Trophoblast cell (in vitro differentiated cells and primary cell): ENCODE results near the gene PPIP5K2.
A peak's percentile ranks its signal among the peaks of the same experiment; 100 is the strongest.

Source experiments
- DNase-seq, 2 donors: peaks; one replicate each; pipeline ENCODE4 v3.0.0-alpha.2; 2016
- H2AFZ ChIP-seq: 2 replicates; pipeline ENCODE4 v1.6.1; 2013; ENCODE audit warnings: low read length, moderate library complexity, mild to moderate bottlenecking; ENCODE audit not compliant: insufficient read depth, poor library complexity
- H2AK5ac ChIP-seq: 2 replicates; pipeline ENCODE4 v1.6.1; 2013; ENCODE audit warnings: mild to moderate bottlenecking, low read length
- H2BK120ac ChIP-seq: 2 replicates; pipeline ENCODE4 v1.6.1; 2013; ENCODE audit warnings: low read length, mild to moderate bottlenecking, moderate library complexity; ENCODE audit not compliant: insufficient read depth, poor library complexity
- H2BK12ac ChIP-seq: 2 replicates; pipeline ENCODE4 v1.6.1; 2013; ENCODE audit warnings: mild to moderate bottlenecking, low read length, moderate library complexity
- H2BK5ac ChIP-seq: 2 replicates; pipeline ENCODE4 v1.6.1; 2013; ENCODE audit warnings: low read length, low read depth, moderate library complexity, mild to moderate bottlenecking; ENCODE audit not compliant: poor library complexity
- H3K14ac ChIP-seq: 2 replicates; pipeline ENCODE4 v1.6.1; 2013; ENCODE audit warnings: mild to moderate bottlenecking, low read length
- H3K18ac ChIP-seq: 2 replicates; pipeline ENCODE4 v1.6.1; 2013; ENCODE audit warnings: mild to moderate bottlenecking, low read length
- H3K23ac ChIP-seq: 2 replicates; pipeline ENCODE4 v1.6.1; 2013; ENCODE audit warnings: low read length
- H3K27ac ChIP-seq: 2 replicates; pipeline ENCODE4 v1.5.1; 2013; ENCODE audit warnings: low read depth, mild to moderate bottlenecking, inconsistent platforms, low read length, moderate library complexity
- H3K27me3 ChIP-seq: 2 replicates; pipeline ENCODE4 v1.6.1; 2013; ENCODE audit warnings: inconsistent platforms, mild to moderate bottlenecking, low read length, moderate library complexity; ENCODE audit not compliant: insufficient read depth
- H3K36me3 ChIP-seq, 2 experiments: 1 replicate in 1 of 2; 2 replicates in 1 of 2; pipeline ENCODE4 v1.6.1; 2013; ENCODE audit warnings: low read length in 2 of 2, mild to moderate bottlenecking in 2 of 2, moderate library complexity in 1 of 2; ENCODE audit not compliant: insufficient read depth in 2 of 2, control insufficient read depth in 1 of 2
- H3K4ac ChIP-seq: 2 replicates; pipeline ENCODE4 v1.6.1; 2013; ENCODE audit warnings: low read depth, mild to moderate bottlenecking, low read length, moderate library complexity
- H3K4me1 ChIP-seq, 2 experiments: 1 replicate in 1 of 2; 2 replicates in 1 of 2; pipeline ENCODE4 v1.6.1; 2013; ENCODE audit warnings: low read length in 2 of 2, mild to moderate bottlenecking in 2 of 2, moderate library complexity in 1 of 2; ENCODE audit not compliant: insufficient read depth in 2 of 2, control insufficient read depth in 1 of 2
- H3K4me2 ChIP-seq: 2 replicates; pipeline ENCODE4 v1.6.1; 2013; ENCODE audit warnings: inconsistent platforms, mild to moderate bottlenecking, low read length, moderate library complexity
- H3K4me3 ChIP-seq: 2 replicates; pipeline ENCODE4 v1.5.1; 2013; ENCODE audit warnings: mild to moderate bottlenecking, low read depth, low read length, inconsistent platforms
- H3K79me1 ChIP-seq: one replicate; pipeline ENCODE4 v1.6.1; 2013; ENCODE audit warnings: low read length
- H3K79me2 ChIP-seq: 2 replicates; pipeline ENCODE4 v1.6.1; 2013; ENCODE audit warnings: low read length, mild to moderate bottlenecking; ENCODE audit not compliant: control insufficient read depth, insufficient read depth, poor library complexity
- H3K9ac ChIP-seq: 2 replicates; pipeline ENCODE4 v1.6.1; 2013; ENCODE audit warnings: mild to moderate bottlenecking, low read length
- H3K9me3 ChIP-seq: 2 replicates; pipeline ENCODE4 v1.6.1; 2013; ENCODE audit warnings: low read depth, mild to moderate bottlenecking, control low read depth, inconsistent platforms, low read length; ENCODE audit not compliant: insufficient read depth
- H4K12ac ChIP-seq: 2 replicates; pipeline ENCODE4 v1.6.1; 2013; ENCODE audit warnings: low read depth, mild to moderate bottlenecking, low read length, moderate library complexity
- H4K8ac ChIP-seq: 2 replicates; pipeline ENCODE4 v1.6.1; 2013; ENCODE audit warnings: low read depth, mild to moderate bottlenecking, low read length, moderate library complexity
- H4K91ac ChIP-seq: one replicate; pipeline ENCODE4 v1.6.1; 2013; ENCODE audit warnings: low read depth, mild to moderate bottlenecking, low read length, moderate library complexity
- WGBS: extraction: QIAGEN DNeasy Blood & Tissue Kit; methylation state at CpG from one replicate; pipeline ENCODE4 v1.1.7; 2013; ENCODE audit warnings: missing lambda C conversion rate; ENCODE audit not compliant: insufficient read length, insufficient coverage; ENCODE audit errors: extremely low coverage; 5-methylcytosine and 5-hydroxymethylcytosine counted together

The PPIP5K2 gene

GRCh38 chr5:103234239-103234975 lies 114.3 kb downstream of the PPIP5K2 start:
- peak overlapping the region; percentile 46 for H2BK12ac ChIP-seq
- no peaks in the 10 kb centered on the region for H3K27me3 ChIP-seq
- no peak overlapping the region for H3K4me2 ChIP-seq
- H3K18ac ChIP-seq: no peak overlapping the region
- H2AFZ ChIP-seq: peak overlapping the region; percentile 10
- no peaks in the 10 kb centered on the region for H3K9me3 ChIP-seq
- H4K8ac ChIP-seq: no peak overlapping the region
- no peak overlapping the region for H3K4ac ChIP-seq
- H2BK5ac ChIP-seq: peak overlapping the region; percentile 19
- no peak overlapping the region for H3K9ac ChIP-seq
- H4K91ac ChIP-seq: no peak overlapping the region
- no peaks in the 10 kb centered on the region for H3K79me2 ChIP-seq
- H3K79me1 ChIP-seq: peaks cover 2% of the 10 kb centered on the region
- H2AK5ac ChIP-seq: no peak overlapping the region
- no peak overlapping the region for H4K12ac ChIP-seq
- peaks cover 0 to 2% of the 10 kb centered on the region in 2 experiments for H3K4me1 ChIP-seq
- WGBS: no CpG with 5 or more reads among the region's 4 CpGs
- no peak overlapping the region for H2BK120ac ChIP-seq
- H3K36me3 ChIP-seq: no peaks in the 10 kb centered on the region
- H3K4me3 ChIP-seq: no peak overlapping the region
- no peak overlapping the region for H3K27ac ChIP-seq
- H3K23ac ChIP-seq: no peak overlapping the region
- H3K14ac ChIP-seq: no peak overlapping the region
- peak; percentile 24 to 46 for DNase-seq

- Histone ChIP-seq H2BK5ac (no peak overlapping the region), H3K23ac (no peak overlapping the region), H3K79me1 (peaks cover 2% of the 10 kb centered on the region), H3K4ac (no peak overlapping the region), H3K4me1 (peaks cover 0 to 2% of the 10 kb centered on the region in 2 experiments), H3K27ac (no peak overlapping the region), H3K4me2 (no peak overlapping the region), H4K8ac (no peak overlapping the region), H3K14ac (no peak overlapping the region), H3K9me3 (no peaks in the 10 kb centered on the region), H2AFZ (no peak overlapping the region), H3K27me3 (no peaks in the 10 kb centered on the region), H3K4me3 (no peak overlapping the region), H4K12ac (no peak overlapping the region), H3K18ac (no peak overlapping the region), H2BK120ac (no peak overlapping the region), H2AK5ac (no peak overlapping the region), H3K79me2 (no peaks in the 10 kb centered on the region), H3K9ac (no peak overlapping the region), H2BK12ac (no peak overlapping the region), H3K36me3 (no peaks in the 10 kb centered on the region), H4K91ac (no peak overlapping the region)
- WGBS: no CpG with 5 or more reads among the region's 1 CpG
- DNase-seq: peak; percentile 62 to 82
Observed at GRCh38 chr5:103235891-103236290, 115.8 kb downstream of the PPIP5K2 start.

- Histone ChIP-seq H3K4me3 (no peak overlapping the region), H3K4ac (no peak overlapping the region), H3K4me2 (no peak overlapping the region), H3K23ac (no peak overlapping the region), H4K8ac (no peak overlapping the region), H3K27ac (no peak overlapping the region), H3K14ac (no peak overlapping the region), H4K12ac (no peak overlapping the region), H3K4me1 (peaks cover 0 to 2% of the 10 kb centered on the region in 2 experiments), H3K79me2 (no peaks in the 10 kb centered on the region), H2BK12ac (no peak overlapping the region), H2AFZ (no peak overlapping the region), H3K9ac (no peak overlapping the region), H3K18ac (no peak overlapping the region), H3K9me3 (no peaks in the 10 kb centered on the region), H4K91ac (no peak overlapping the region), H2AK5ac (no peak overlapping the region), H2BK5ac (no peak overlapping the region), H3K79me1 (peaks cover 2% of the 10 kb centered on the region), H3K36me3 (no peaks in the 10 kb centered on the region), H2BK120ac (no peak overlapping the region), H3K27me3 (no peaks in the 10 kb centered on the region)
- DNase-seq: no peak
- no CpG with 5 or more reads among the region's 1 CpG for WGBS
Observed at GRCh38 chr5:103237778-103238177, 117.7 kb downstream of the PPIP5K2 start.

DNA sequence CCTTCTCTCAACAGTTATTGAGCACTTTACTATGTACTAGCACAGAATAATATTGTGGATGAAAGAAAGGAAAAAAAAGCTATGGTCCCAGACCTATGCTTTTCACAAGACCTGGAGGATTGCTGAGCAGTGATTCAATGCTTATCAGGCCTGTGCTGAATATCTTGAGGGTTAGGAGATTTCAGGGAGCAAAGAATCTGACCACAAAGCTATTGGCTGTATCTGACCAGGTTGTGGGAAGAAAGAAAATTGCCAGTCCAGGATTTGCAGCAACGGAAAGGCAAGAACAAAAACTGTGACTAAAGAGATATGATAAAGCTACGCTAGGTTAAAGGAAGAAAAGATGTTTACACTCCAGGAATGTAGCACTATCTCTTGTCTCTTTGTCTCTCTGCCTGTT lies 123.6 kb downstream of the PPIP5K2 start:
- Histone ChIP-seq H3K9me3 (no peaks in the 10 kb centered on the region), H3K27ac (no peak overlapping the region), H2AFZ (no peak overlapping the region), H3K4me1 (no peaks in the 10 kb centered on the region), H4K91ac (no peak overlapping the region), H3K36me3 (no peaks in the 10 kb centered on the region), H3K9ac (no peak overlapping the region), H2BK12ac (no peak overlapping the region), H4K12ac (no peak overlapping the region), H2BK120ac (no peak overlapping the region), H3K18ac (no peak overlapping the region), H3K4ac (no peak overlapping the region), H3K4me2 (no peak overlapping the region), H4K8ac (no peak overlapping the region), H3K4me3 (no peak overlapping the region), H3K27me3 (no peaks in the 10 kb centered on the region), H3K79me1 (no peaks in the 10 kb centered on the region), H2AK5ac (no peak overlapping the region), H3K14ac (no peak overlapping the region), H3K79me2 (no peaks in the 10 kb centered on the region), H2BK5ac (no peak overlapping the region), H3K23ac (no peak overlapping the region)
- DNase-seq: no peak
- no CpG with 5 or more reads among the region's 2 CpGs for WGBS
